ENCODE data around the gene TMPRSS11E.
"Not testable (repeated sequence)": the region's sequence is repeated elsewhere in the genome, so short reads cannot be mapped to it uniquely, and the experiment has no call there.

TMPRSS11E gene, protein sequence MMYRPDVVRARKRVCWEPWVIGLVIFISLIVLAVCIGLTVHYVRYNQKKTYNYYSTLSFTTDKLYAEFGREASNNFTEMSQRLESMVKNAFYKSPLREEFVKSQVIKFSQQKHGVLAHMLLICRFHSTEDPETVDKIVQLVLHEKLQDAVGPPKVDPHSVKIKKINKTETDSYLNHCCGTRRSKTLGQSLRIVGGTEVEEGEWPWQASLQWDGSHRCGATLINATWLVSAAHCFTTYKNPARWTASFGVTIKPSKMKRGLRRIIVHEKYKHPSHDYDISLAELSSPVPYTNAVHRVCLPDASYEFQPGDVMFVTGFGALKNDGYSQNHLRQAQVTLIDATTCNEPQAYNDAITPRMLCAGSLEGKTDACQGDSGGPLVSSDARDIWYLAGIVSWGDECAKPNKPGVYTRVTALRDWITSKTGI

DNA sequence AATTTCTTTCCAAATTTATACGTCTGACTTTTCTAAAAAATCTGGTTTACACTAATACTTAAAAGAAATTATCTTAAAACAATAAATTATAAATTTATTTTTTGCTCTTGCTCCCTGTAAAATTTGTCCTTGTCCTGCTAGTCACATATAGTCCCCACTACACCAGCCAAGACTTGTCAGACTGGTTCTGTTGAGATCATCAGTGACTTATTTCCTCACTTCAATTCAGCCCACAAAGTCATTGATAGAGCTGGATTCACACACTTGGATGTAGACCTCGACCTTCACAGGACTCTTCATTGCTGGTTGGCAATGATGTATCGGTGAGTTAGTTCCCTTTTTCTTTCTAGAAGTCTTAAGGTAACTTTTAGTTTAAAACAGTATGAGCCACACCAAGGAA is at the start of gene TMPRSS11E:
Gene TMPRSS11E (plus strand): TSS at position 263 of the 400 bp plus-strand sequence. CDS start 50 bp downstream, at position 313.
- no peak for DNase-seq

DNA sequence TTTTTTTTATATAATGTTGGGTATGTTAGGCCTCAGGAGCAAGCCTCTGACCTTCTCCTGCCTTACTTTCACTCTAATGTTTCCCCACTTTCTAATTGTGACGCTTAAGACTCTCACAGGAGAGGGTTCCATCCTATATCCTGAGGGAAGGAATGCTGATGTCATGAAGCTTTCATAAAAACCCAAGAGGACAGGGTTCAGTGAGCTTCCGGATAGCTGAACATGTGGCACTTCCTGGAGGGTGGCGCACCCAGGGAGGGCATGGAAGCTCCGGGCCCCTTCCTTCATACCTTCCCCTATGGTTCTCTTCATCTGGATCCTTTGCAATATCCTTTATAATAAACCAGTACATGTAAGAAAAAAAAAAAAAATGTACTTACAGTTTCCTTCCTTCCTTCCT is 48.0 kb upstream of the TMPRSS11E start:
- DNase-seq, result no peak

DNA sequence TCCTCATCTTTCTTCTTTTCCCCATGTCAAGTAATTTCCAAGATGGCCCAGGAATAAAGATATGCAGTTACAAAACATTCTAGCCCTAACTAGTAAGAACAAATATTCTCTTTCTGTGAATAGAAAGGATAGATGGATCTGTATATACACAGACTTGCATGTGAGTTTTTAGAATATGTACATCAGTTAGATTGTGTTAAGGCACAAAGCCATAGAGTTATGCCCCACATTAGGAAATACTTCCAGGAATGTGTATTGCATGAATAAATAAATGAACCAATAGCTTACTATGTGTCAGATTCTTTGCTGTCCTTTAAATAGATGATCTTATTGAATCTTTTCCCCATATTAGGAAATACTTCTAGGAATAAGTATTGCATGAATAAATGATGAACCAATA is 46.0 kb upstream of the TMPRSS11E start:
- DNase-seq, result no peak

DNA sequence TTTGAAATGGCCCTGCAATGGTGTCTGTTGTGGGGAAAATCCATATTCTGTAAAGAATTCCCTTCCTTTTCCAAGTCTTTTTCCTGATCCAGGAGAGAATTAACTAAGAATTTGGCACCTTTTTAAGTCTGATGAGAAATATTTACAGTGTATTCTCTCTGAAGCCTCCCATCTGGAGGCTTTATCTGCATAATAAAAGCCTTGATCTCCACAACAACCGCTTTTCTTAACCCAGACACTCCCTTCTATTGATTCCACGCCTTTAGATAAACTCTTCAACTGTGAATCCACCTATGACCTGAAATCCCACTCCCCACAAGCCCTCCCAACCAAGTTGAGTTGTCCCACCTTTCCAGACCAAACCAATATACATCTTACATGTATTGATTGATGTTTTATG is 43.1 kb upstream of the TMPRSS11E start:
- DNase-seq, result no peak

DNA sequence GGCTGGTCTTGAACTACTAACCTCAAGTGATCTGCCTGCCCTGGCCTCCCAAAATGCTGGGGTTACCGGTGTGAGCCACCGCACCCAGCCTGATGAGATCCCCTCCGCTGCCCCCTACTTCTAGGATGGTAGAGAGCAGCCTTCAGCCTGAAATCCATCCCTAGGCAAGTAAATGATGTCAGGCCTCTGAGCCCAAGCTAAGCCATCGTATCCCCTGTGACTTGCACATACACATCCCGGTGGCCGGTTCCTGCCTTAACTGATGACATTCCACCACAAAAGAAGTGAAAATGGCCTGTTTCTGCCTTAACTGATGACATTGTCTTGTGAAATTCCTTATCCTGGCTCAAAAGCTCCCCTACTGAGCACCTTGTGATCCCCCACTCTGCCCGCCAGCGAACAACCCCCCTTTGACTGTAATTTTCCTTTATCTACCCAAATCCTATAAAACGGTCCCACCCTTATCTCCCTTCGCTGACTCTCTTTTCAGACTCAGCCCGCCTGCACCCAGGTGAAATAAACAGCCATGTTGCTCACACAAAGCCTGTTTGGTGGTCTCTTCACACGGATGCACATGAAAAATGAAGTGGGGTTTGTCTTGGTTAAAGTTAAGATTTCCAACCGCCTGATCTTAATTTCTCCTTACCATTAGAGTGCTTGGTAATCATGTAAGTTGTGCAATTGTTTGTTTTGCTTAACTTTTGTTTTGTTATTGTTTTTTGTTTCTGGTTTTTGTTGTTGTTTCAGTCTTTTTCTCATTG is 41.4 kb upstream of the TMPRSS11E start:
- not testable (repeated sequence) for DNase-seq

DNA sequence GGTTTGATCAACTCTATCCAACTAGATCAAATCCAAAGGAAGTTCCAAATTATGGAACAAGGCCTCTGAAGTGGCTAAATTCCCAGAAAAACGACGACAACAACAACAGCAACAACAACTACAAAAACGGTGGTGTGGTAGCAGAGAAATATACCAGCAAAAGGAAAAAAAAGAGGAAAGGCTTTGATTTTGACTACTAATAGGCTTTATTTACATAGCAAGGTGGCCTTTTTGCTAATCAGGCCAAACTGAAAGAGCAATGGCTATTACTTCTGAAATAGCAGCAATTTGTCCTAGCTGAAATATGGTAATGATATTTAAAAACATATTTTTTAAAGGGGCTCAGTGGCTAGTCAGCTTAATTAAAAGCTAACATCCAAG is 40.8 kb upstream of the TMPRSS11E start:
- DNase-seq, result no peak

DNA sequence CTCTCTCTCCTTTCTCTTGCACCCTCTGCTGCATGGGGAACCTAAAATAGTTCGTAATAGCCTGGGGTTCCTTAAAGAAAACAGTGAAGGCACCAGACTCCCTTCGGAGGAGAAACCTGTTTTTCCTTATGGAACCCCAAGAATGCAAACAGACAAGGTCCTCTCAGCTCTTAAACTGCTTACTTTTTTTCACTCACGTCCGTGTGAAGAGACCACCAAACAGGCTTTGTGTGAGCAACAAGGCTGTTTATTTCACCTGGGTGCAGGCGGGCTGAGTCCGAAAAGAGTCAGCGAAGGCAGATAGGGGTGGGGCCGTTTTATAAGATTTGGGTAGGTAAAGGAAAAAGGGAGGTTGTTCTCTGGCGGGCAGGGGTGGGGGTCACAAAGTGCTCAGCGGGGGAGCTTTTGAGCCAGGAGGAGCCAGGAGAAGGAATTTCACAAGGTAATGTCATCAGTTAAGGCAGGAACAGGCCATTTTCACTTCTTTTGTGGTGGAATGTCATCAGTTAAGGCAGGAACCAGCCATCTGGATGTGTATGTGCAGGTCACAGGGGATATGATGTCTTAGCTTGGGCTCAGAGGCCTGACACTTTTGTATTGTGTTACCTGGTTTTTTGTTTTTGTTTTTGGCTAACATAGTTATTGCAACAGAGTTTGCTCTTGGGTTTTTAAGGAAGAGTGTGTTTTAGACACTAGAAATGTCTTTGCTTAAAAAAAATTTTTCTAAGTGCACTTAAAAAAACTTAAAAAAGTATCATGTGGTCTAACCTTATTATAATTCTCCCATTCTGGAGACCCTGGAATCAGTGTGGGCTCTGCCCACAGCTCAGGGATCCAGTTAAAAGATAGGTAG is 40.0 kb upstream of the TMPRSS11E start:
- DNase-seq, result not testable (repeated sequence)

DNA sequence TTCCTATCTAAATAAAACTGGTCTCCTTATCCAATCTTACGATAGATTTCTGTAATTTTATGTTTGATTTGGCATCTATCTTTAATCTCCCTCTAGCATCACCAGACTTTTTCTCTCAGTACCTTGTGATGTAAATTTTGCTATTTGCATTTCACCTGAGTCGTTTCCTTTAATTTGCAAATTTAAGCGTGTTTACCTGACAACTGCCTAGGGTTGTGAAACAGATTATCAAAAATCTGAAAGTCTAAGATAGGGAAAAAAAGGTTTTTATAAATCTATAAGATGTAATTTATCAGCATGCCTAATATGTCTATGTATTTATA is 39.4 kb upstream of the TMPRSS11E start:
- DNase-seq, result no peak

DNA sequence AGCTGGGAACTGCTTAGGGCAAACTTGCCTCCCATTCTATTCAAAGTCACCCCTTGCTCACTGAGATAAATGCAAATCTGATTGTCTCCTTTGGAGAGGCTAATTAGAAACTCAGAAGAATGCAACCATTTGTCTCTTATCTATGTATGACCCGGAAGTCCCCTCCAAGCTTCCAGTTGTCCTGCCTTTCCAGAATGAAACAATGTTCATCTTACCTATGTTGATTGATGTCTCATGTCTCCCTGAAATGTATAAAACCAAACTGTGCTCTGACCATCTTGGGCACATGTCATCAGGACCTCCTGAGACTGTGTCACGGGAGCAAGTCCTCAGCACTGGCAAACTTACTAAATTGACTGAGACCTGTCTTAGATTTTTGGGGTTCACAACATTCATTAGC is 37.1 kb upstream of the TMPRSS11E start:
- no peak for DNase-seq

DNA sequence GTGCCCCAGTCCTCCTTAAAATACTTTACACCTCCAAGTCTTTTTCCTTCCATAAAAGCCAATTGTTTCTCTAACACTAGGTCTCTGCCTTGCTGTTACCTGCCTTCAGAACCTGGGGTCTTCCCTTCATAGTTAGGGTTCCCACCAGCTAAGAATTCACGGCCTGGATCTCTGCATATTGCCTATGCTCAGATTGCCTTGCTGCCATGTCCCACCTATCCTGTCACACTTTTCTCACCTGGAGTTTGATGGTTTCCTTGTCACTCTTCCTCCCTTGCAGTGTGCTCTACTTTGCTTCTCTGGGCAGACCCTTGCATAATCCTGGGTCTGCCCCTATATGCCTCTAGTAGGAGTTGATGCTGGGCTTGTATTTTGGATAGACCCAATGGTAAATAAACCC is 36.6 kb upstream of the TMPRSS11E start:
- no peak for DNase-seq

DNA sequence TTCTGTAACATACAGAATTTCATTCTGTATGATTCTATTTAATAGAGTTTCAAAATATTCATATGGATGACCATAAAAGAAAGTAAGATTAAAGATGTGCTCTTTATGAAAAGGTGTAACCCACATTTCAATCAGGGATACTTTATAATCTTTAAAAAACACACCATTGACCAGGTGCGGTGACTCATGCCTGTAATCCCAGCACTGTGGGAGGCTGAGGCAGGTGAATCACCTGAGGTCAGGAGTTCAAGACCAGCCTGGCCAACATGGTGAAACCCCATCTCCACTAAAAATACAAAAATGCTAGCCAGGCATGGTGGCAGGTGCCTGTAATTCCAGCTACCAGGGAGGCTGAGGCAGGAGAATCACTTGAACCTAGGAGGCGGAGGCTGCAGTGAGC is 35.2 kb upstream of the TMPRSS11E start:
- DNase-seq, result not testable (repeated sequence)

DNA sequence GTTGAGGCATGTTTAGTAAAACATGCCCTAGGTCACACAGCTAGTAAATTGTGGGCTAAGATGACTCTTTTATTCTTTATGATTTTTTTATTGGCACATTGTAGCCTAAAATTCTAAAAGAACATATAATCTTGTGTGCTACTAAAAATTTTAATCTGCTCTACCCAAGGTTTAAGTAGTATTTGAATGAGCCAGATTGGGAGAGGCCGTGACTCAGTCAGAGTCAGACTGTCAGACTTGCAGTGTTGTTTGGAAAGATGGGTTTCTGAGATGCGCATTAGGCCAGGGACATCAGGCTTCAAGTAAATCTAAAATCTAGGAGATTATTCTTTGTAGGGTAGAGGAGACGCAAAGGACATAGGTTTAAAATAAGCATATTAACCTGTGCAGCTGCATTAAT is 30.7 kb upstream of the TMPRSS11E start:
- no peak for DNase-seq

DNA sequence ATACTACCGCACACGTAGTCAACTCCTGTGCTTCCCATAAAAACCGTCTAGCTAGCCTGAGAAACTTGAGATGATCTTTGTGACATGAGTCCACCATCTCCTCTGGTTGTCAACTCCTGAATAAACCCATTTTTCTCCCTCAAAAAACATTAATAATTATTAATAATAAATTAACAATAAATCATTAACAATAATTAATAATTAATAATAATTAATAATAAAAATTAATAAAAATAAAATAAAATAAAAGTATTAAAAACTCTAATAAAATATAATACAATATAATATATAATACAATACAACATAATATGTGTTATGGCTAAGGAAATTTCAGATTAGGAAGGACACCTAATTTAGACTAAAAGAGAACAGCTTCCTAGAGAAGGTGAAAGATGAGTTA is 20.7 kb upstream of the TMPRSS11E start:
- DNase-seq, result no peak

DNA sequence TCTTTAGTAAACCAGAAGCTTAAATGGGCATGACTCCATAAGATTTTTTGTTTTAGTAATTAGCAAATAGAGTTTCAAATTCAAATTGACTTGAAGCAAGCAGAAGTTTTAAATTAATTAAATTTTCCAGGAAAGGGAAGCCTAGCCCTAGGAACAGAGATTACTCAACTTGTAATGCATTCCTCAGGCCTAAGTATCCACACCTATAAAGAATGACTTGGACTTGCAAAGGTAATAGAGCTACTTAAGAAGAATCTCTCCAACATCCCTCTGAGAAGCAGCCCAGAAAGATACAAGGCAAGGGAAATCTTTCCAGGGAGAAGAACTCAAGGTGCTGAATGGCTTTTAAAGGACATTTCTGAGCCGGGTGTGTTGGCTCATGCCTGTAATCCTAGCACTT is 16.9 kb upstream of the TMPRSS11E start:
- DNase-seq, result no peak

DNA sequence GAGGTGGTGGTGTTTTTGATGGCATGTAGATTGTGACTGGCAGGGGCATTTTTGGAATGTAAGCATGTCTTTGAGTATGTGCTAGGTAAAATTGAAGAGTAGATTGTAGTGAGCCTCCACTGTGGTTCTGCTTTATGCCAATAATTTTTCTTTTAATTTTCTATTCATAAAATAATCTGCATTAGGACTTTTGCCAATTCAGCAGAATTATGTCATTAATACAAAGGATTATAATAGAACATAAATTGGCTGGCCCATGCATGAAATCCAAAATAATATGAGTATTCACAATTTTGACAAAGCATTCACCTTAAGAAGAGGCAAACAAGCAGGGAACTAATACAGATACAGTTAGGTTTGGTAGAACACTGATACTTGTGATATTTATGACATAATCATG is 14.9 kb upstream of the TMPRSS11E start:
- no peak for DNase-seq

DNA sequence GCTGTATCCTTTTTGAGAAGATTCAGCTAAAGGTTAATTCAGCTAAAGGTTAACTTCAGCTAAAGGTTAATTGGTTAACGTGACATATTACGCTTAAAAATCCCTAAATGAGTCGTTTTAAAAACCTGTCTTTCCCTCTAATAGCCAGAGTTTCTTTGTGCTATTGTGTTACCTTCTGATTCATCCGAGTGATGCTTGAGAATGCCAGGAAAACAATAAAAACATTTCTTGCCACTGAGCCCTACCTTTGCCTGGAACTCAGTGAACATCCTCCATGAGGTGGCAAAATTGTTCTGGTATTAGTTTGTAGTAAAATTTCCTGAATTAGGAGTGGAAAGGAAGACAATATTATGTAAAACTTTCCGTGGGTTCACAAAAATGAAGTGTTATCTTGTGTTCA is 13.7 kb upstream of the TMPRSS11E start:
- no peak for DNase-seq

DNA sequence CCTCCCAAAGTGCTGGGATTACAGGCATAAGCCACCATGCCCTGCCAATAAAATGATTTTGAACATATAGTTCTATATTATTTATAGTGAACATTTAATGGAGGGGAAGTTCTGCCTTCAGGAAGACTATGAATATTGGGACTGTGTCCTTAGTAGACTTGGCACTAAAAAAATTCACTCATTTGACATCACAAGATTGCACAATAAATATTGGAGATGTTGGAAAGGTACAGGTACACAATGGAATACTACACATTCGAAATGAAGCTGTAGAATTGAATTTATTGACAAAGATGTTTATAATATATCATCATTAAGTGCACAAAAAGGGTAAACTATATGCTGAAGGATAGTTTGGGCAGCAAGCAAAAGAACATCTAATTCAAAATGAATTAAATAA is 13.0 kb upstream of the TMPRSS11E start:
- no peak for DNase-seq

DNA sequence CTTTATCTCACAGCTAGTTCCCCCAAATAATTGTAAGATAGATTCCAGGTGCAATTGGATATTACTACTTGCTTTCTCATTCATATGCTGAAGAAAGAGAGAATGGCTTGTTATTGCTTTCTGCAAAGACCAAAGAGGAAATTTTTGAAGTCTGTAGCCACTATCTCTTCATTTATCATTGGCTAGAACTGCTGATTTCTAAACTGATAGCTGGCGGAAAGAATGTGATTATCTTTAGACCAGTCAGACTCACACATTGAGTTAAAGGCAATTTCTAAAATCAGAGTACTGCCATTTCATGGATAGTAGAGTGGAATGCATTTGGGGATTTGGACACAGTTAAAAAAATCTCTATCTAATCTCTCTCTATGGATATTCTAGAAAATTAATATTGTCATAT is 12.4 kb upstream of the TMPRSS11E start:
- DNase-seq, result no peak

DNA sequence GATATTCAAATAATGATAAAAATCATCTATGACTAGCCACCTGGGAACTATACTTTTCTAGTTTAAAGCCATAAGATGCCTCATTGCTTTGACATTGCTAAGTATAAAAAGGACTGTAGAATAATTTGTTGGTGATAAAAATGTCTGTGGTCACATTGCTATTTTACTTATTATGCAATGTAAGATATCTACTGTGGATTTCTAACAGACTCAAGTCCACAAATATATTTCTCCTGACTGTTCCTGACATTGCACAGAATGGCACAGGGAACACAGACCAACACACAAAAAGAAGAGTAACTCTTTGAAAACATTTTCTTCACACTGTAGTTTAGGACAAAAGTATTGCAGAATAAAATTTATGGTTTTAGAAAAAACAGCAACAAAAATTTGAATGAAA is 2.2 kb upstream of the TMPRSS11E start:
- no peak for DNase-seq

DNA sequence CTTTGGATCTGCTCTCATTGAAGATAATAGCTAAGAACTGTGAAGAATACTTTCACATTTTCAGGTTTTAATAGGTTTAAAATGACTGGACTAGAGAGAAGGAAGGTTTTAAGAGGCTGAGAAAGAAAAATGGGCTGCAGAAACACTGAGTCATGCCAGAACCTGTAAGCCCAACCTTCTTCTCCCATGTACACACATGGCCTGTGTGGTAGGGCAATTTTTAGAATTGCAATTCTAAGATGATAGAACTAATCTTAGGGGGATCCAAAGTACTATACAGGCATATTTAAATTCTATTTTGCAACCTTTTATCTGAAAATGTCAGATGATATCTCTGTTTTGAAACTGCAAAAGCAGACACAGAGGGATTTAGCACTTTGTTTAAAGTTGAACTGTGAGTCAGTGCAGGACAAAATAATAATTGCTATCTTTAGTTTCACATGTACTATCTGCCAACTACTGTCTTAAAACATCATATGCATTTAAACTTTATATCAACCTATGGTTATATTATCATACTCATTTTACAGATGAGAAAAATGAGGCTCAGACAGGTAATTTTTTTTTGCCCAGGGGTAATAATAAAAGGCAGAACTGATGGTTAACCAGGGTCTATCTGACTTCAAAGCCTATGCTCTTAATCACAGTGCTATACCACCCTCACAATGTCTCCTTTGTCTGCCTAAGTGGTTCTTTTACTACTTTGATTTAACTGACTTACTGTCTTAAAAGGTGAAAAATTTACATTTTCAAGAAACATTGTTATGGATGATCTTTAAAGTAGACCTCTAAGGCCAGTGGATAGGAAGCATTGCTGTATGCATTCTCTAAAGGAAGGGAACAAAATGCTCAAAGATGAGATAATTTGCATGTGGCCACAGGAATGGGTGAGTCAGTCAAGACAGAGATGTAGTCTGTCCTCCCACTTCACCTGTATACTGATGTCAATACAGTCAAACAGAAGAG is 4.3 kb downstream of the TMPRSS11E start:
- DNase-seq, result no peak

DNA sequence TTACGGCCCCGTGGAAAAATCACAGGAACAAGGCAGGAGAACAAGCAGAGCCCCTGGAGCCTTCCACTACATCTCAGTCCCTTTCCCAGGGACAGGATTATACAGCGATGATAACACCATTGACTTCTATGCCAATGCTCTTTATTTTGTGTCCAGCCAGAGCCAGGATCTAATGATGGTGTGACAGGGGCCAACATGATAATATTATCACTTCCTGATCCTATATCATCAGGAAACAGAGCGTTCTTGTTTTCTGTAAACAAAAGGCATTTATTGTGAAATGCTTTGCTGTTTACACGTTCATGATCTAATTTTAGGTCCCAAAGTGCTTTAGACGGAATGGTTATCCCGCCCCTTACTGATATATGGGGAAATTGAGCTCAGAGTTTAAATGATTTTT is 12.8 kb downstream of the TMPRSS11E start:
- no peak for DNase-seq

DNA sequence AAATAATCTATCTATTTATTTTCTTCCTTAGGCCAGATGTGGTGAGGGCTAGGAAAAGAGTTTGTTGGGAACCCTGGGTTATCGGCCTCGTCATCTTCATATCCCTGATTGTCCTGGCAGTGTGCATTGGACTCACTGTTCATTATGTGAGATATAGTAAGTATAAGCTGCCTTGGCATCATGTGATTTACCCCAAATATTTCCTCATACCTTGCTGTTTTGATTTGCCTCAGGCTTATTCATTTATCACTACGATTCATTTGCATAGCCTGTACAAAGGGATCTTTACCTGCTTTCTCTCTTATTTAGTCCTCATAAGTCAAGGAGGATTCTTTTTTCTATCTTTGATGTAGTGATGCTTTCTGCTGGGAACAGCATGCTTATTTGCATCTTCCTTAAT is 14.5 kb downstream of the TMPRSS11E start:
- DNase-seq, result no peak
